NCI-H82 treated with DMSO at 0.1 percent for 48 hours (cell line): ENCODE measurements around the gene SPOCK1.
A peak's percentile ranks its signal among the peaks of the same experiment; 100 is the strongest.

Source experiments
- DNase-seq: peaks from one replicate; lab custom pipeline; 2025; ENCODE audit not compliant: unreplicated experiment; lab: John Stamatoyannopoulos, UW

SPOCK1 gene

GRCh38 chr5:137085206-137085605, 413.9 kb downstream of the SPOCK1 start:
- no peak for DNase-seq

GRCh38 chr5:137084016-137084415, 415.1 kb downstream of the SPOCK1 start:
- no peak for DNase-seq

- no peak for DNase-seq
Observed at GRCh38 chr5:137082951-137083350, 416.2 kb downstream of the SPOCK1 start.

GRCh38 chr5:137078171-137078665, 420.9 kb downstream of the SPOCK1 start:
- DNase-seq: no peak

- peak; percentile 27 for DNase-seq
Observed at GRCh38 chr5:137075163-137075970, 423.8 kb downstream of the SPOCK1 start.

GRCh38 chr5:137073189-137073588, 425.9 kb downstream of the SPOCK1 start:
- DNase-seq: no peak

GRCh38 chr5:137072361-137073115, 426.6 kb downstream of the SPOCK1 start:
- no peak for DNase-seq

GRCh38 chr5:137071931-137072330, 427.2 kb downstream of the SPOCK1 start:
- no peak for DNase-seq

GRCh38 chr5:137071526-137071925, 427.6 kb downstream of the SPOCK1 start:
- no peak for DNase-seq

- no peak for DNase-seq
Observed at GRCh38 chr5:137070521-137070920, 428.6 kb downstream of the SPOCK1 start.

- no peak for DNase-seq
Observed at GRCh38 chr5:137069358-137069757, 429.8 kb downstream of the SPOCK1 start.

GRCh38 chr5:137061382-137061781, 437.7 kb downstream of the SPOCK1 start:
- DNase-seq: no peak

- DNase-seq: no peak
Observed at GRCh38 chr5:137058089-137058488, 441.0 kb downstream of the SPOCK1 start.

GRCh38 chr5:137056676-137057075, 442.4 kb downstream of the SPOCK1 start:
- no peak for DNase-seq

- no peak for DNase-seq
Observed at GRCh38 chr5:137055271-137055872, 443.8 kb downstream of the SPOCK1 start.

GRCh38 chr5:137054792-137055191, 444.3 kb downstream of the SPOCK1 start:
- no peak for DNase-seq

- DNase-seq: no peak
Observed at GRCh38 chr5:137054335-137054734, 444.8 kb downstream of the SPOCK1 start.

GRCh38 chr5:137051161-137051560, 448.0 kb downstream of the SPOCK1 start:
- no peak for DNase-seq

- no peak for DNase-seq
Observed at GRCh38 chr5:137040641-137041340, 458.3 kb downstream of the SPOCK1 start.

GRCh38 chr5:137040024-137040423, 459.1 kb downstream of the SPOCK1 start:
- DNase-seq: no peak

GRCh38 chr5:137037848-137038247, 461.3 kb downstream of the SPOCK1 start:
- DNase-seq: no peak
